Loucy (cell line): Measurements from ENCODE around the gene CFAP119.

Source experiments
- H2AFZ ChIP-seq: fragments of 200-600 bp; sonication (generic); 2 replicates; pipeline ENCODE4 v1.6.0; 2016; ENCODE audit warnings: antibody characterized with exemption, mild to moderate bottlenecking, low read length, moderate library complexity
- H3F3A ChIP-seq: fragments of 200-600 bp; 2 replicates; pipeline ENCODE4 v1.6.0; 2016; ENCODE audit warnings: antibody characterized with exemption, low read depth, mild to moderate bottlenecking
- H3K27me3 ChIP-seq: fragments of 200-600 bp; sonication (generic); 2 replicates; pipeline ENCODE4 v1.6.1; 2014; ENCODE audit warnings: low read length, mild to moderate bottlenecking; ENCODE audit not compliant: insufficient read depth, poor library complexity, severe bottlenecking
- H3K36me3 ChIP-seq: fragments of 200-600 bp; sonication (generic); 2 replicates; pipeline ENCODE4 v1.6.1; 2016; ENCODE audit warnings: low read length; ENCODE audit not compliant: insufficient read depth
- H3K4me1 ChIP-seq: fragments of 200-600 bp; sonication (generic); 2 replicates; pipeline ENCODE4 v1.5.1; 2014; ENCODE audit warnings: low read length, mild to moderate bottlenecking; ENCODE audit not compliant: insufficient read depth, poor library complexity, severe bottlenecking
- H3K4me2 ChIP-seq: fragments of 200-600 bp; sonication (generic); 2 replicates; pipeline ENCODE4 v1.6.0; 2014; ENCODE audit warnings: antibody characterized with exemption, low read length, low read depth, mild to moderate bottlenecking; ENCODE audit not compliant: poor library complexity, severe bottlenecking
- H3K4me3 ChIP-seq: fragments of 200-600 bp; sonication (generic); 2 replicates; pipeline ENCODE4 v1.5.1; 2014; ENCODE audit warnings: low read length, mild to moderate bottlenecking, mixed read lengths; ENCODE audit not compliant: poor library complexity, severe bottlenecking
- H3K79me2 ChIP-seq: fragments of 200-600 bp; sonication (generic); 2 replicates; pipeline ENCODE4 v1.6.1; 2014; ENCODE audit warnings: low read length; ENCODE audit not compliant: insufficient read depth
- H3K9ac ChIP-seq: fragments of 200-600 bp; sonication (generic); 2 replicates; pipeline ENCODE4 v1.6.0; 2014; ENCODE audit warnings: mild to moderate bottlenecking, low read depth, low read length, moderate library complexity; ENCODE audit not compliant: poor library complexity, severe bottlenecking
- H3K9me2 ChIP-seq: fragments of 200-600 bp; sonication (generic); replicated peaks from 2 replicates; pipeline ENCODE4 v1.6.1; 2016; ENCODE audit warnings: low read depth, low read length, mixed read lengths
- H3K9me3 ChIP-seq: fragments of 200-600 bp; sonication (generic); 2 replicates; pipeline ENCODE4 v1.6.1; 2014; ENCODE audit warnings: mild to moderate bottlenecking, antibody characterized with exemption, low read length, low read depth; ENCODE audit not compliant: insufficient read depth
- H4K20me1 ChIP-seq: fragments of 200-600 bp; sonication (generic); 2 replicates; pipeline ENCODE4 v1.6.0; 2014; ENCODE audit warnings: antibody characterized with exemption, low read length, mild to moderate bottlenecking; ENCODE audit not compliant: insufficient read depth, poor library complexity, severe bottlenecking
- EZH2phosphoT487 ChIP-seq: fragments of 200-600 bp; IDR thresholded peaks from 2 replicates; pipeline ENCODE4 v1.6.1; 2018; ENCODE audit warnings: antibody characterized with exemption, mild to moderate bottlenecking, moderate library complexity, borderline replicate concordance
- TF ChIP-seq, protein P1 (sequence below): fragments of 200-600 bp; sonication (generic); conservative IDR thresholded peaks from 2 replicates; pipeline ENCODE4 v1.5.1; 2014; ENCODE audit warnings: mild to moderate bottlenecking, antibody characterized with exemption, low read length

Gene CFAP119

GRCh38 chr16:30797670-30798309, 35.9 kb upstream of the CFAP119 start:
- Histone ChIP-seq H2AFZ (no peak overlapping the region), H3K4me1 (no peaks in the 10 kb centered on the region), H3K4me3 (no peak overlapping the region), H3K9me2 (no peaks in the 10 kb centered on the region), H3K27me3 (no peaks in the 10 kb centered on the region), H4K20me1 (no peaks in the 10 kb centered on the region), H3K79me2 (no peaks in the 10 kb centered on the region), H3K9me3 (no peaks in the 10 kb centered on the region), H3K36me3 (no peaks in the 10 kb centered on the region), H3K9ac (no peak overlapping the region), H3F3A (no peaks in the 10 kb centered on the region), H3K4me2 (no peak overlapping the region)
- no peak for TF ChIP-seq EZH2phosphoT487
- TF ChIP-seq, protein P1, sequence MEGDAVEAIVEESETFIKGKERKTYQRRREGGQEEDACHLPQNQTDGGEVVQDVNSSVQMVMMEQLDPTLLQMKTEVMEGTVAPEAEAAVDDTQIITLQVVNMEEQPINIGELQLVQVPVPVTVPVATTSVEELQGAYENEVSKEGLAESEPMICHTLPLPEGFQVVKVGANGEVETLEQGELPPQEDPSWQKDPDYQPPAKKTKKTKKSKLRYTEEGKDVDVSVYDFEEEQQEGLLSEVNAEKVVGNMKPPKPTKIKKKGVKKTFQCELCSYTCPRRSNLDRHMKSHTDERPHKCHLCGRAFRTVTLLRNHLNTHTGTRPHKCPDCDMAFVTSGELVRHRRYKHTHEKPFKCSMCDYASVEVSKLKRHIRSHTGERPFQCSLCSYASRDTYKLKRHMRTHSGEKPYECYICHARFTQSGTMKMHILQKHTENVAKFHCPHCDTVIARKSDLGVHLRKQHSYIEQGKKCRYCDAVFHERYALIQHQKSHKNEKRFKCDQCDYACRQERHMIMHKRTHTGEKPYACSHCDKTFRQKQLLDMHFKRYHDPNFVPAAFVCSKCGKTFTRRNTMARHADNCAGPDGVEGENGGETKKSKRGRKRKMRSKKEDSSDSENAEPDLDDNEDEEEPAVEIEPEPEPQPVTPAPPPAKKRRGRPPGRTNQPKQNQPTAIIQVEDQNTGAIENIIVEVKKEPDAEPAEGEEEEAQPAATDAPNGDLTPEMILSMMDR: peak; percentile 38

GRCh38 chr16:30794634-30795033, 32.8 kb upstream of the CFAP119 start:
- Histone ChIP-seq H3F3A (no peaks in the 10 kb centered on the region), H3K27me3 (no peaks in the 10 kb centered on the region), H3K9ac (no peak overlapping the region), H3K4me1 (no peaks in the 10 kb centered on the region), H4K20me1 (no peaks in the 10 kb centered on the region), H3K4me3 (no peak overlapping the region), H3K4me2 (no peak overlapping the region), H3K9me2 (no peaks in the 10 kb centered on the region), H3K9me3 (no peaks in the 10 kb centered on the region), H3K36me3 (no peaks in the 10 kb centered on the region), H2AFZ (no peak overlapping the region), H3K79me2 (no peaks in the 10 kb centered on the region)
- TF ChIP-seq, protein P1: no peak
- TF ChIP-seq EZH2phosphoT487: no peak

- Histone ChIP-seq H2AFZ (no peak overlapping the region), H3K4me2 (no peak overlapping the region), H3K4me1 (no peaks in the 10 kb centered on the region), H3K9ac (no peak overlapping the region), H3K9me2 (no peaks in the 10 kb centered on the region), H3K4me3 (no peak overlapping the region), H4K20me1 (no peaks in the 10 kb centered on the region), H3K9me3 (no peaks in the 10 kb centered on the region), H3F3A (no peaks in the 10 kb centered on the region), H3K27me3 (no peaks in the 10 kb centered on the region), H3K79me2 (no peaks in the 10 kb centered on the region), H3K36me3 (no peaks in the 10 kb centered on the region)
- TF ChIP-seq, protein P1: no peak
- no peak for TF ChIP-seq EZH2phosphoT487
Measured at GRCh38 chr16:30793508-30794069, 31.7 kb upstream of the CFAP119 start.
